HG02840 (cell line): ENCODE results near the gene KCNJ6.

Experiments
- ATAC-seq: cut with Tn5 transposase; IDR thresholded peaks from one replicate; pipeline ENCODE4 v1.9.1; 2021; ENCODE audit warnings: mild to moderate bottlenecking, moderate library complexity, moderate number of reproducible peaks; ENCODE audit not compliant: unreplicated experiment, low FRiP score

KCNJ6 gene

DNA sequence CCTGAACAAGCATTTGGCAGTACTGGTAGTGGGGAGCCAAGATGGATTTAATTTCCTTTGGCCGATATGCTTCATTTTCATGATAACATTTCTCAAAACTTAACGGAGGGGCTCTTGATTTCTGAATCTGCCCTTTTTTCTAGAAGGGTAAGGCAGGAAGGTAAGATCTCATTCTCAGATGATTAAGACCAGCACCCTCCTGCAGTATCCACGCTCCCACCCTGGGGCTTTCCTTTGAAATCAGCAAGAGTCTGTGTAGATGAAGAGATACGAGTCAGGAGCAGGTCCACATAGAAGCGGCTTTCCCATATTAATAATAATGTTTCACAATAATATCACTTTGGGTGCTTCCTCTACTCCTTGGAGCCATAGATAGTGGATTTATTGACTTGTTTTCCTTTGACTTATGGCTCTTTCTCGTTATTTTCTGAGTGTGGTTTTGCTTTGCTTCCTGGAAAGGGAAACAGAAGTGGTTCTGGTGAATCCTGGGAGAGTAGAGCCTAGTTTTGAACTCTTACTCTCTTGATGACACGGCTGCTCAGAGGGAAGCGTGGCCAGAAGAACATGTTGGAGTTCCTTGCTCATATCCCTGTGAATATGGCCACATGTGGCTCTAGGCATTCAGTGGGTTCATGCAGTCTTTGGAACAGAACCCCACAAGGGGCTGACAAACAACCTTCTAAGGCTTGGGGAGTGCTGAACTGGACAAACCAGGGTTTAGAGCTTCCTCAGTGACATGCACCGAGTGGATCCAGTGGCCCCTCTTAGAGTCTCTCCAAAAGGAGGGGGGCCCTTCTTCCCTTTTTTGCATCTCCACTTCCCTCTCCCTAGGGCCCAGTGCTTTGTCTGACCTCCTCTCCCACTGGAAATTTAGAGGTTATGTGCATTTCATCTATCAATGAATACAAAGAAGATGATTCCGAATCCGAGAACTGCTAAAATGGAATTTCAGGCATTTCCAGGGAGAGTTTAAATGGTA, 354.0 kb downstream of the KCNJ6 start:
- ATAC-seq = no peak

GRCh38 chr21:37561506-37561905, 354.8 kb downstream of the KCNJ6 start:
- ATAC-seq = no peak

DNA sequence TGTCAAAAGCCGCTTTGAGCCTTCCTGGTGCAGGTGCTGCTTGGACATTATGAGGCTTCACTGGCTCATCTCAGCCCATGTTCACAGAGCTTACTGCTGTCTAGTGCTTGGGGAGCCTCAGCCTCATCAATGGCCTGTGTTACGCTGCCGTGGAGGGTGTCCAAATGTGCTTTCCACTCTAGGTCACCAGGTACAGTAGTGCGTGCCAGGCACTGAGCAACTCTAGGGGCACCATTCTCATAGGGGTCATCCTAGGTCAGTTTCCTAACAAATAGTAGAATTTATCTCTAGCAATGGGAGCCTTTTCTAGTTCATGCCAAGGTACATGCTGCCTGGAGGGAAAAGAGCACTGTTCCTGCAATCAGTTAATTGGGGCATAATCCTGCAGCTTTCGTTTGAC, 355.9 kb downstream of the KCNJ6 start:
- no peak for ATAC-seq

DNA sequence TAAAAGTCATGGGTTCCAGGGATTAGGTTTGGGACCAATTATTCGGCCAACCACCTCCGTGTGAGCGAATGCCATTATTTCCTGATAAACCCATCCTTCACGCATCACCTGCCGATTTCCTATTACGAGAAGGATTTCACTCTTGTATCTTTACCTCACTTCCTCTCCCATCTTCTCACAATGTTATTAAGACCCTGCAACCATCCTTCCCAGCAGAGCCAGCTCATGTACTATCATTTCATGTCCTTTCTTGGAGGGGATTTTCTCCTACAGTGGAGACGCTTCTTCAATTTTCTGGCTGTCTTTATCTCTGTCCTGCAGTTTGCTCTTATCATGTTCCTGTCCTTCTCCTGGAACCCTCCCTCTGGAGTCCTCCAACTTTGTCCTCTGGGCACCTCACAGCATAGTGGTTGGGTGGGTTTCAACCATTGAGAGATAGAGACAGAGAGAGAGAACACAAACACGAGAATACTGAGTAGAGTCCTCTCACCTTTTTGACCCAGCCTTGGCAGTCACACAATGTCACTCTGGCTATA, 357.5 kb downstream of the KCNJ6 start:
- ATAC-seq = no peak
